ENCODE data around the gene CLSTN3. TPM values are rescaled to one million over a fixed set of nuclear protein-coding genes. Genes with fewer than 3 reads are reported as not detected.
A peak's percentile ranks its signal among the peaks of the same experiment; 100 is the strongest.

CLSTN3 gene
- polyA plus RNA-seq, 2 of the 4 experiments (the other 2 are of a cell fraction), result 17.4 to 24.9 TPM

DNA sequence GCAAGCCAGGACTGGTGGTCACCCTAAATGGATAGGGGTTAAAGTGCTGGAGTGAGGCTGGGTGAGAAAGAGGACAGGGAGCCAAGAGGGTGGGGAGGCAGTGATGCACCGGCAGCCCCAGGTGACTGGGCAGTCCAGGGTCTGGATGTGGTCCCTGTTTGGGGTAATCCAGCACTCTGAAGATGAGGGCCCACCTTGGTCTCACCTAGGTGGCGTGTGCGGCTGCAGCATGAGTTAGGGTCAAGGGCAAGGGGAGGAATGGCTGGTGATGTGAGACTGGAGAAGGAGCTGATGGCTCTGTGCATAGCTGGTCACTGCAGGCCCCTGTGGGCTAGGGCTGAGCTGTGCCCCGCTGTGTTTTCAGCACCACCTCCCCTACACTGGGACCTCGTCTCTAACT is 19.5 kb upstream of the CLSTN3 start:
- Histone ChIP-seq H3K4me2 (0 out of 3 replicates have a peak overlapping the region, but pooled peaks have one; percentile 94), H3K4me1 (peaks cover 30% of the 10 kb centered on the region), H3K27ac (peak overlapping the region in 1 of 2 experiments; percentile 97; a peak in 3 of 6 replicates), H3K4me3 (no peak overlapping the region), H3K9me3 (peaks cover 13% of the 10 kb centered on the region)
- POLR2A ChIA-PET, result no interaction called here
- TF ChIP-seq CEBPB (IDR thresholded peaks at IDR 0.05) (no peak), JUN (IDR thresholded peaks at IDR 0.05) (no peak), SMC3 (IDR thresholded peaks at IDR 0.05) (no peak), CHD2 (IDR thresholded peaks at IDR 0.05; ENCODE audit: low read length, partially characterized antibody) (no peak), HOXB5 (CRISPR knock-in tag; IDR thresholded peaks at IDR 0.05) (no peak), NFE2L2 (conservative IDR thresholded peaks at IDR 0.05; ENCODE audit: low read length) (no peak), EHF (CRISPR knock-in tag; IDR thresholded peaks at IDR 0.05) (no peak)
- TF ChIP-seq, protein P1, sequence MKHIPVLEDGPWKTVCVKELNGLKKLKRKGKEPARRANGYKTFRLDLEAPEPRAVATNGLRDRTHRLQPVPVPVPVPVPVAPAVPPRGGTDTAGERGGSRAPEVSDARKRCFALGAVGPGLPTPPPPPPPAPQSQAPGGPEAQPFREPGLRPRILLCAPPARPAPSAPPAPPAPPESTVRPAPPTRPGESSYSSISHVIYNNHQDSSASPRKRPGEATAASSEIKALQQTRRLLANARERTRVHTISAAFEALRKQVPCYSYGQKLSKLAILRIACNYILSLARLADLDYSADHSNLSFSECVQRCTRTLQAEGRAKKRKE (CRISPR knock-in tag; IDR thresholded peaks at IDR 0.05; ENCODE audit: low read depth), result no peak
- CTCF ChIA-PET, result interaction anchor here (0.8 to 8.4 kb wide), 17 partner anchors 8 to 238 kb away, joined by 3 to 309 read pairs (median 17); partner anchors contain the start of genes C12orf57, C1R, C1S and LPCAT3
- WGBS (ENCODE audit: missing lambda C conversion rate), result 94% methylated on average over 5 of the region's 5 CpGs
- no peak for FAIRE-seq
- no peak for DNase-seq (ENCODE audit: low read depth in 1 of 2, low spot score in 1 of 2)
- ATAC-seq, result no peak

DNA sequence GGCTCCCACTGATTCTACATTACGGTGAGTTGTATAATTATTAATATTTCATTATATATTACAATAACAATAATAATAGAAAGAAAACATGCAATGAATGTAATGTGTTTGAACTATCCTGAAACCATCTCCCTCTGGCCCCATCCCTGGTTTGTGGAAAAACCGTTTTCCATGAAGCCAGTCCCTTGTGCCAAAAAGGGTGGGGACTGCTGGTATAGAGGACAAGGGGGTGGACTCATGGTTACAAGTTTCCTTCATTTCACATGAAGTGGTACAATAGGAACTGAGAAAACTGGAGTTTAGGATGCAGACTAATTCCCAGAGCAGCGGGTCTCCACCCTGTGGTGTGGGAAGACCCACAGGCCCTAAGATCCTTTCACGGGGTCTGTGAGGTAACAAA is 18.1 kb upstream of the CLSTN3 start:
- H3K4me1 ChIP-seq, result peaks cover 26% of the 10 kb centered on the region
- ChIA-PET CTCF (interaction anchor here (1.2 to 8.4 kb wide), 16 partner anchors 10 to 167 kb away, joined by 3 to 309 read pairs (median 12); partner anchors contain the start of genes C12orf57, C1R, C1S and LPCAT3), POLR2A (interaction anchor here (1.8 kb wide), 2 partner anchors 52 to 168 kb away, joined by 5 to 10 read pairs; partner anchors contain the start of genes C12orf57, C1S and RNU7-1)
- H3K9me3 ChIP-seq, result no peaks in the 10 kb centered on the region
- DNase-seq (ENCODE audit: low read depth in 1 of 2, low spot score in 1 of 2) (no peak), FAIRE-seq (no peak), ATAC-seq (no peak)
- H3K4me3 ChIP-seq, result no peak overlapping the region
- no peak overlapping the region for H3K4me2 ChIP-seq
- TF ChIP-seq CEBPB (IDR thresholded peaks at IDR 0.05) (no peak), KDM1A (IDR thresholded peaks at IDR 0.05; ENCODE audit: low read depth) (no peak), EP300 (IDR thresholded peaks at IDR 0.05) (no peak)
- 87% methylated on average over 4 of the region's 4 CpGs for WGBS (ENCODE audit: missing lambda C conversion rate)
- no peak overlapping the region for H3K27ac ChIP-seq

DNA sequence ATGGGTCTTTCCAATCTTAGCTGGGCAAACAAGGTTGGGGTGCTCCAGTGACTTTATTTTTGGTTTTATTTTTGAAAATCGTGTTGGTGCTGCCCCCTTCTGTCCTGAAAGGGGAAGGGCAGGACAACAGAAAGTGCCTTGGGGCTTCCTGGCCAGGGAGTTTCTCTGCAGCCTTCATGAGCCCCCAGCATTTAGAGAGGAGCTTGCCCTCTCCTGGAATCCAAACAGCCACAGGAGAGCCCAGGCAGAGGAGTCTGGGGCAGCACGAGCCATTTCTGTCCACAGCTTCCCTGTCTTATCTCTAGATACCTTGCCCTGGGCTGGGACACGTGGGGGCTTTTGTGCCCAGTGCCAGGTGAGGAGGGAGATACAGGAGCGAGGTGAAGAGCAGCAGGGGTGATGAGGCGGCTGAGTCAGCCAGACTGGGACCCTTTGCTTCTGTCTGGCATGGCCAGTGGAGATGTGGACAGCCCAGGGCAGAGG is 16.7 kb upstream of the CLSTN3 start:
- no peak for FAIRE-seq

More for the DNA sequence above, 16.7 kb upstream of the CLSTN3 start:
- TF ChIP-seq, protein P2, sequence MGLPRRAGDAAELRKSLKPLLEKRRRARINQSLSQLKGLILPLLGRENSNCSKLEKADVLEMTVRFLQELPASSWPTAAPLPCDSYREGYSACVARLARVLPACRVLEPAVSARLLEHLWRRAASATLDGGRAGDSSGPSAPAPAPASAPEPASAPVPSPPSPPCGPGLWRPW (IDR thresholded peaks at IDR 0.05), result no peak
- TF ChIP-seq RAD21 (conservative IDR thresholded peaks at IDR 0.05 in 1 of 2, IDR thresholded peaks at IDR 0.05 in 1 of 2), result peak; percentile 71 to 72
- TF ChIP-seq HDAC2 (IDR thresholded peaks at IDR 0.05), result no peak
- TF ChIP-seq HOXB13 (CRISPR knock-in tag; IDR thresholded peaks at IDR 0.05; ENCODE audit: low read depth), result no peak
- no peak for TF ChIP-seq KDM1A (IDR thresholded peaks at IDR 0.05; ENCODE audit: low read depth)
- TF ChIP-seq, protein P3, sequence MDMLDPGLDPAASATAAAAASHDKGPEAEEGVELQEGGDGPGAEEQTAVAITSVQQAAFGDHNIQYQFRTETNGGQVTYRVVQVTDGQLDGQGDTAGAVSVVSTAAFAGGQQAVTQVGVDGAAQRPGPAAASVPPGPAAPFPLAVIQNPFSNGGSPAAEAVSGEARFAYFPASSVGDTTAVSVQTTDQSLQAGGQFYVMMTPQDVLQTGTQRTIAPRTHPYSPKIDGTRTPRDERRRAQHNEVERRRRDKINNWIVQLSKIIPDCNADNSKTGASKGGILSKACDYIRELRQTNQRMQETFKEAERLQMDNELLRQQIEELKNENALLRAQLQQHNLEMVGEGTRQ (IDR thresholded peaks at IDR 0.05), result no peak
- TF ChIP-seq, protein P4, sequence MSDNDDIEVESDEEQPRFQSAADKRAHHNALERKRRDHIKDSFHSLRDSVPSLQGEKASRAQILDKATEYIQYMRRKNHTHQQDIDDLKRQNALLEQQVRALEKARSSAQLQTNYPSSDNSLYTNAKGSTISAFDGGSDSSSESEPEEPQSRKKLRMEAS (IDR thresholded peaks at IDR 0.05), result no peak
- TF ChIP-seq SMC3 (IDR thresholded peaks at IDR 0.05), result peak; percentile 74
- TF ChIP-seq CHD4 (IDR thresholded peaks at IDR 0.05; ENCODE audit: borderline replicate concordance), result no peak
- no peak for TF ChIP-seq FOSL2 (IDR thresholded peaks at IDR 0.05)
- no peak for TF ChIP-seq FOSL2 (CRISPR knock-in tag; IDR thresholded peaks at IDR 0.05)
- TF ChIP-seq, protein P5, sequence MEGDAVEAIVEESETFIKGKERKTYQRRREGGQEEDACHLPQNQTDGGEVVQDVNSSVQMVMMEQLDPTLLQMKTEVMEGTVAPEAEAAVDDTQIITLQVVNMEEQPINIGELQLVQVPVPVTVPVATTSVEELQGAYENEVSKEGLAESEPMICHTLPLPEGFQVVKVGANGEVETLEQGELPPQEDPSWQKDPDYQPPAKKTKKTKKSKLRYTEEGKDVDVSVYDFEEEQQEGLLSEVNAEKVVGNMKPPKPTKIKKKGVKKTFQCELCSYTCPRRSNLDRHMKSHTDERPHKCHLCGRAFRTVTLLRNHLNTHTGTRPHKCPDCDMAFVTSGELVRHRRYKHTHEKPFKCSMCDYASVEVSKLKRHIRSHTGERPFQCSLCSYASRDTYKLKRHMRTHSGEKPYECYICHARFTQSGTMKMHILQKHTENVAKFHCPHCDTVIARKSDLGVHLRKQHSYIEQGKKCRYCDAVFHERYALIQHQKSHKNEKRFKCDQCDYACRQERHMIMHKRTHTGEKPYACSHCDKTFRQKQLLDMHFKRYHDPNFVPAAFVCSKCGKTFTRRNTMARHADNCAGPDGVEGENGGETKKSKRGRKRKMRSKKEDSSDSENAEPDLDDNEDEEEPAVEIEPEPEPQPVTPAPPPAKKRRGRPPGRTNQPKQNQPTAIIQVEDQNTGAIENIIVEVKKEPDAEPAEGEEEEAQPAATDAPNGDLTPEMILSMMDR (IDR thresholded peaks at IDR 0.05), result peak; percentile 85
- TF ChIP-seq, protein P6, sequence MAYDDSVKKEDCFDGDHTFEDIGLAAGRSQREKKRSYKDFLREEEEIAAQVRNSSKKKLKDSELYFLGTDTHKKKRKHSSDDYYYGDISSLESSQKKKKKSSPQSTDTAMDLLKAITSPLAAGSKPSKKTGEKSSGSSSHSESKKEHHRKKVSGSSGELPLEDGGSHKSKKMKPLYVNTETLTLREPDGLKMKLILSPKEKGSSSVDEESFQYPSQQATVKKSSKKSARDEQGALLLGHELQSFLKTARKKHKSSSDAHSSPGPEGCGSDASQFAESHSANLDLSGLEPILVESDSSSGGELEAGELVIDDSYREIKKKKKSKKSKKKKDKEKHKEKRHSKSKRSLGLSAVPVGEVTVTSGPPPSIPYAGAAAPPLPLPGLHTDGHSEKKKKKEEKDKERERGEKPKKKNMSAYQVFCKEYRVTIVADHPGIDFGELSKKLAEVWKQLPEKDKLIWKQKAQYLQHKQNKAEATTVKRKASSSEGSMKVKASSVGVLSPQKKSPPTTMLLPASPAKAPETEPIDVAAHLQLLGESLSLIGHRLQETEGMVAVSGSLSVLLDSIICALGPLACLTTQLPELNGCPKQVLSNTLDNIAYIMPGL (CRISPR knock-in tag; IDR thresholded peaks at IDR 0.05; ENCODE audit: borderline replicate concordance), result no peak
- TF ChIP-seq CHD2 (IDR thresholded peaks at IDR 0.05; ENCODE audit: low read length, partially characterized antibody), result no peak
- DNase-seq (ENCODE audit: low read depth in 1 of 2, low spot score in 1 of 2), result peak; percentile 44 to 47
- 21% methylated on average over 5 of the region's 5 CpGs for WGBS (ENCODE audit: missing lambda C conversion rate)
- ChIA-PET POLR2A (interaction anchor here (1.8 kb wide), 2 partner anchors 53 to 169 kb away, joined by 5 to 10 read pairs; partner anchors contain the start of genes C12orf57, C1S and RNU7-1), CTCF (interaction anchor here (0.6 to 8.4 kb wide), 46 partner anchors 9 to 529 kb away, joined by 3 to 309 read pairs (median 5); partner anchors contain the start of genes C12orf57, C1R, C1S and LPCAT3)
- H3K9me3 ChIP-seq, result no peaks in the 10 kb centered on the region
- H3K27ac ChIP-seq, result peak overlapping the region in 1 of 2 experiments; percentile 59; a peak in 2 of 6 replicates
- ATAC-seq, result 0 out of 6 replicates have a peak, but pooled peaks of 1 of the 2 experiments have one; percentile 3
- H3K4me2 ChIP-seq, result no peak overlapping the region
- peaks cover 20% of the 10 kb centered on the region for H3K4me1 ChIP-seq
- no peak overlapping the region for H3K4me3 ChIP-seq
